Anterior cingulate cortex (tissue), 58 donors: ENCODE data around the gene MRTFA.

Source experiments
- DNase-seq, 58 donors: peaks; one replicate each; lab custom pipeline; 2025; lab: John Stamatoyannopoulos, UW

The MRTFA gene

GRCh38 chr22:40479126-40479800 is 157.3 kb downstream of the MRTFA start:
- DNase-seq = no peak

GRCh38 chr22:40478338-40479125 is 158.0 kb downstream of the MRTFA start:
- no peak for DNase-seq

GRCh38 chr22:40477683-40478337 is 158.7 kb downstream of the MRTFA start:
- DNase-seq = no peak

GRCh38 chr22:40476341-40476740 is 160.2 kb downstream of the MRTFA start:
- DNase-seq = no peak

GRCh38 chr22:40473703-40474102 is 162.8 kb downstream of the MRTFA start:
- DNase-seq = no peak

GRCh38 chr22:40472579-40472978 is 163.9 kb downstream of the MRTFA start:
- no peak for DNase-seq

- DNase-seq = no peak
Measured at GRCh38 chr22:40472051-40472450, 164.5 kb downstream of the MRTFA start.

GRCh38 chr22:40469181-40469580 is 167.3 kb downstream of the MRTFA start:
- no peak for DNase-seq

- no peak for DNase-seq
Measured at GRCh38 chr22:40468616-40469015, 167.9 kb downstream of the MRTFA start.

- no peak for DNase-seq
Measured at GRCh38 chr22:40466976-40467375, 169.5 kb downstream of the MRTFA start.

GRCh38 chr22:40463683-40464082 is 172.8 kb downstream of the MRTFA start:
- no peak for DNase-seq

- peak in 1 of 58 donors; percentile 2 for DNase-seq
Measured at GRCh38 chr22:40463017-40463631, 173.4 kb downstream of the MRTFA start.

GRCh38 chr22:40462195-40462984 is 174.1 kb downstream of the MRTFA start:
- DNase-seq = no peak

- no peak for DNase-seq
Measured at GRCh38 chr22:40453671-40454070, 182.8 kb downstream of the MRTFA start.

GRCh38 chr22:40452730-40453487 is 183.6 kb downstream of the MRTFA start:
- DNase-seq = no peak

GRCh38 chr22:40451210-40451609 is 185.3 kb downstream of the MRTFA start:
- DNase-seq = no peak

- DNase-seq = no peak
Measured at GRCh38 chr22:40450616-40451015, 185.9 kb downstream of the MRTFA start.

GRCh38 chr22:40449676-40450035 is 186.9 kb downstream of the MRTFA start:
- peak in 3 of 58 donors; percentile 13 to 43 (median 14) for DNase-seq

GRCh38 chr22:40446203-40446602 is 190.3 kb downstream of the MRTFA start:
- DNase-seq = no peak
